ENCODE results near the gene UBASH3B.

Gene UBASH3B

DNA sequence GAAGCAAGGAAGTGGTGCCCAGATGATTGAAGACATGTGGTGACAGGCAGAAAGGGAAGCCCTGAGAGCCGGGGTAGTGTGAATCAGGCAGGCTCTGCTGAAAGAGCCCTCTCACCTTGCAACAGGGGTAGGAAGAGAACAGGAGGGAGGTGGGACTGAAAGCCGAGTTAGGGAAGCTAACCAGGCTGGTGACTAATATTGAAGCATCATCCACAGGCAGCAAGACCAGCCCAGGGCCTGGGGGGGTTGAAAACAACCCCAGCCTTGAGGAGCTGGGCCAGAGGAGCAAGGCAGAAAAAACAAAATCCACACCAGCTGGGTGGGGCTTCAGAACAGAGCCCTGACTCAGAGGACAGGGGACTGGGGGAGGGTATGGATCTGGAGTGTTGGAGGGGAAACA, 147.8 kb downstream of the UBASH3B start:
- in situ Hi-C loops (cut with MboI; ENCODE audit: low sequenced_read_pairs, unreplicated experiment): no loop called here
- no peak for DNase-seq (ENCODE audit: low spot score)
- TF ChIP-seq CTCF (IDR thresholded peaks at IDR 0.05; ENCODE audit: borderline replicate concordance, control extremely low read depth, extremely low read depth, insufficient read depth, missing control alignments): no peak

DNA sequence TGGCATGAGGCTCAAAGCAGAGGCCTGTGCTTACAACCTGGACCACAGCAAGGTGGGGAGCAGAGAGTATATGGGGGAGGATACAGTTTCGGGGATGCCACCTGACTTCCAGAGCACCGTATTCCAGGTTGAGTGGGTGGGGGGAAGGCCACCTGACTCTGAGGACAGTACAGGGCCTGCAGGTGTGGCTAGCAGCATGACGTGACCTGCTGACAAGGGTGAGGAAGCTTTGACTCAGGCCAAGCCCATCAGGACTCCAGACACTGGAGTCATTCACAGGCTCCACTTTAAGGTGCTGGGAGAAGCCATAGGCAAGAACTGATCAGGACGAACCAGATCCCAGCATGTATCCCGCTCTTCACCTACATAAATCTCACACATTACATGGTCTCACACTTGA, 148.2 kb downstream of the UBASH3B start:
- no peak for DNase-seq (ENCODE audit: low spot score)
- in situ Hi-C loops (cut with MboI; ENCODE audit: low sequenced_read_pairs, unreplicated experiment): no loop called here
- no peak for TF ChIP-seq CTCF (IDR thresholded peaks at IDR 0.05; ENCODE audit: borderline replicate concordance, control extremely low read depth, extremely low read depth, insufficient read depth, missing control alignments)

DNA sequence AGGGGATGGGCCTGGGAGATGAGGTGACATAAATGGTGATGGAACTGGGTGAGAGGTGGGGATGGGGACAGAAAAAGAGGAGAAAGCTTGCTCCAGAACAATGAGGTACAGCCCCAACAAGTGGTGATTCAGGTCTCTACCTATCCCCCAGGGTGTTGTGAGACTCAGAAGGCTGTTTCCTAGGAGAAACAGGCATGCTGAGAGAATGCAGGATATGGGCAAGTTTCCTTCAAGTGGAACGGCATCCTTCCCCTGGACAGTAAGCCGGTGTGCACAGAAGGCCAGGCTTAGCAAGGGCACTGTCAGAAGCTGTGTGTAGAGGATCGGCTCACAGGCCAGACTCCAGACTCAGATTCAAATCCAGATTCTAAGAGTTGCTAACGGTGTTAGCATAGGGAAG, 148.6 kb downstream of the UBASH3B start:
- in situ Hi-C loops (cut with MboI; ENCODE audit: low sequenced_read_pairs, unreplicated experiment): no loop called here
- TF ChIP-seq CTCF (IDR thresholded peaks at IDR 0.05; ENCODE audit: borderline replicate concordance, control extremely low read depth, extremely low read depth, insufficient read depth, missing control alignments): no peak
- DNase-seq (ENCODE audit: low spot score): no peak

DNA sequence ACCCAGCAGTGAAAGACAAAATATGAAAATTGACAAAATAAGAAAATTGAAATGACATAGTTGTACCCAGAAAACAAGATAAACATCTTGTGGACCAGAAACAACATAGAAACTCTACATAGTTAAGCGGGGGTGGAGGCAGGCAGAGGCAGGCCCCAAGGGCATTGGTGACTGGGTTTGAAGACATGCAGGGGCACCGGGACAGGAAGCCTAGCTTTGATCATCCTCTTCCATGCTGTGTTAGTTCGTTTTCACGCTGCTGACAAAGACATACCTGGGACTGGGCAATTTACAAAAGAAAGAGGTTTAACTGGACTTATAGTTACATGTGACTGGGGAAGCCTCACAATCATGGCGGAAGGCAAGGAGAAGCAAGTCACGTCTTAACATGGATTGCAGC, 149.3 kb downstream of the UBASH3B start:
- DNase-seq (ENCODE audit: low spot score): no peak
- TF ChIP-seq CTCF (IDR thresholded peaks at IDR 0.05; ENCODE audit: borderline replicate concordance, control extremely low read depth, extremely low read depth, insufficient read depth, missing control alignments): no peak
- in situ Hi-C loops (cut with MboI; ENCODE audit: low sequenced_read_pairs, unreplicated experiment): no loop called here

DNA sequence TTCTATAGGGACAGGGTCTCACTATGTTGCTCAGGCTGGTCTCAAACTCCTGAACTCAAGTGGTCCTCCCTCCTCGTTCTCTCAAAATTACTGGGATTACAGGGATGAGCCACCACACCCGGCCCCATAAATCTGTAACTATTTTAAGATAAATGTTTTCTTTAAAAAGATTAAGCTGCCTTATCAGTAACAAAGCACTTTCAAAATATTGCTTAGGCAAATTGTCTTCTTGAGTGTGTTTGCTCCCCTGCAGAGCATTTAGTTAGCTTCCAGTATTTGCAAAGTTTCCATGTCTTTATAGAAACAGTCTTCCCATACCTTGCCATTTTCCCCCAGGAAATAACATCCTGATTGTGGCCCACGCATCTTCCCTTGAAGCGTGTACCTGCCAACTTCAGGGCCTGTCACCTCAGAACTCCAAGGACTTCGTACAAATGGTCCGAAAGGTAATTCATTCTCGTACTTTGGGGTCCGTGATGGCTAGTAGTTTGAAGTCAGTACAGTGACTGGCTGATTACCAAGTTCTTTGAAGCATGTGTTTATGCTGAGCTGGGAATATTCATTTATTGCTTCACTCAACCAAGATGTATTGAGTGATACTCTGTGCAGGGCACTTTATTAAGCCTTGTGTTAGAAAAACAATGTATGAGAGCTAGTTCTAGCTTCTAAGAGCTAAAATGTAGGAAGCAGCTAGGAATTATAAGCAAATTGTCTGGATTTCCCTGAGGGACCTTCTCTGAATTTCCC, 152.4 kb downstream of the UBASH3B start:
- no peak for TF ChIP-seq CTCF (IDR thresholded peaks at IDR 0.05; ENCODE audit: borderline replicate concordance, control extremely low read depth, extremely low read depth, insufficient read depth, missing control alignments)
- in situ Hi-C loops (cut with MboI; ENCODE audit: low sequenced_read_pairs, unreplicated experiment): no loop called here
- DNase-seq (ENCODE audit: low spot score): no peak

- DNase-seq (ENCODE audit: low spot score): peak; percentile 60
- in situ Hi-C loops (cut with MboI; ENCODE audit: low sequenced_read_pairs, unreplicated experiment): no loop called here
Measured at GRCh38 chr11:122808478-122808869, 153.0 kb downstream of the UBASH3B start.

More at GRCh38 chr11:122808478-122808869, 153.0 kb downstream of the UBASH3B start:
- TF ChIP-seq CTCF (IDR thresholded peaks at IDR 0.05; ENCODE audit: borderline replicate concordance, control extremely low read depth, extremely low read depth, insufficient read depth, missing control alignments): no peak

Measured in GM13976 (cell line).